ENCODE results near the gene ELMO3. TPM values are rescaled to one million over a fixed set of nuclear protein-coding genes. Genes with fewer than 3 reads are reported as not detected.
A peak's percentile ranks its signal among the peaks of the same experiment; 100 is the strongest.

ELMO3 gene
- total and polyA plus RNA-seq, 8 donors = 14.6 to 52.4 (median 23.6) TPM

- no peak for TF ChIP-seq CTCF (IDR thresholded peaks at IDR 0.05)
- DNase-seq = peak; percentile 91 to 98 (median 94)
- 0 to 1% methylated on average over 22 to 26 of the region's 26 CpGs for WGBS, 2 donors
- Histone ChIP-seq H3K27ac (peak overlapping the region; percentile 82 to 90 (median 86)), H3K4me1 (peaks cover 0 to 18% (median 8%) of the 10 kb centered on the region in 3 donors), H3K4me3 (peak overlapping the region; percentile 47 to 97 (median 69)), H3K9me3 (no peaks in the 10 kb centered on the region), H3K27me3 (no peaks in the 10 kb centered on the region), H3K36me3 (no peaks in the 10 kb centered on the region)
- peak; percentile 83 to 87 (median 86) for ATAC-seq
- FAIRE-seq = no peak
- intact Hi-C loops (cut with DNase I) = no loop called here
Observed at GRCh38 chr16:67246756-67247191, 47.8 kb downstream of the ELMO3 start.

- peak; percentile 23 for FAIRE-seq
- intact Hi-C loops (cut with DNase I) = no loop called here
- peaks cover 0 to 18% (median 8%) of the 10 kb centered on the region in 3 donors for H3K4me1 ChIP-seq
Observed at GRCh38 chr16:67247192-67248072, 48.5 kb downstream of the ELMO3 start, which contains the start of gene FHOD1. TSS of gene FHOD1 (minus strand) at chr16:67247481. CDS start at chr16:67247410, 71 bp downstream.

GRCh38 chr16:67248073-67248400 is 49.1 kb downstream of the ELMO3 start:
- Histone ChIP-seq H3K9me3 (no peaks in the 10 kb centered on the region), H3K4me3 (peak overlapping the region in 2 of 4 donors; percentile 37 to 97), H3K27ac (no peak overlapping the region), H3K4me1 (peaks cover 0 to 18% (median 8%) of the 10 kb centered on the region in 3 donors), H3K36me3 (no peaks in the 10 kb centered on the region), H3K27me3 (no peaks in the 10 kb centered on the region)
- TF ChIP-seq CTCF (IDR thresholded peaks at IDR 0.05) = no peak
- ATAC-seq = no peak
- intact Hi-C loops (cut with DNase I) = no loop called here
- peak in 1 of 6 donors; percentile 15 for DNase-seq
- WGBS, 2 donors = 4 to 10% methylated on average over 7 of the region's 7 CpGs
- no peak for FAIRE-seq

More at GRCh38 chr16:67247192-67248072, 48.5 kb downstream of the ELMO3 start, which contains the start of gene FHOD1:
- Histone ChIP-seq H3K27me3 (no peaks in the 10 kb centered on the region), H3K27ac (peak within 1 kb of the TSS; percentile 82 to 90 (median 86)), H3K4me3 (peak within 1 kb of the TSS; percentile 47 to 97 (median 69)), H3K36me3 (no peaks in the 10 kb centered on the region), H3K9me3 (no peaks in the 10 kb centered on the region)
- TF ChIP-seq CTCF (IDR thresholded peaks at IDR 0.05) = no peak
- DNase-seq = peak; percentile 96 to 99 (median 98)
- peak; percentile 83 to 91 (median 86) for ATAC-seq
- 0% methylated on average over 56 to 60 of the region's 60 CpGs for WGBS, 2 donors

- DNase-seq (peak in 4 of 6 donors; percentile 43 to 83 (median 60)), ATAC-seq (no peak), FAIRE-seq (no peak)
- no peak for TF ChIP-seq CTCF (IDR thresholded peaks at IDR 0.05)
- Histone ChIP-seq H3K9me3 (no peaks in the 10 kb centered on the region), H3K4me3 (peak within 1 kb of the TSS; percentile 18 to 97 (median 50)), H3K4me1 (peaks cover 0 to 18% (median 8%) of the 10 kb centered on the region in 3 donors), H3K36me3 (no peaks in the 10 kb centered on the region), H3K27ac (no peak within 1 kb of the TSS), H3K27me3 (no peaks in the 10 kb centered on the region)
- 0 to 1% methylated on average over 57 to 75 of the region's 75 CpGs for WGBS, 2 donors
- intact Hi-C loops (cut with DNase I) = no loop called here
Observed at GRCh38 chr16:67248401-67249177, 49.7 kb downstream of the ELMO3 start, which contains the start of gene SLC9A5. TSS of gene SLC9A5 (plus strand) at chr16:67248979. CDS start at chr16:67249015, 36 bp downstream.

Data from pancreas (tissue), 10 donors.